Esophagus muscularis mucosa (tissue), 4 donors: Measurements from ENCODE around the gene UBL4B.

Experiments
- CTCF ChIP-seq, 3 experiments: fragments of 200-600 bp in 2 of 3; fragments of 450-650 bp in 1 of 3; sonication (generic) in 2 of 3; IDR thresholded peaks; one replicate each; pipeline ENCODE4 v1.5.1; 2017 to 2019; ENCODE audit warnings: antibody characterized with exemption in 3 of 3, mild to moderate bottlenecking in 2 of 3, moderate library complexity in 1 of 3
- EP300 ChIP-seq: sonication (generic); formaldehyde crosslinking; IDR thresholded peaks from one replicate; pipeline ENCODE4 v1.6.1; 2017; ENCODE audit warnings: antibody characterized with exemption
- POLR2A ChIP-seq: fragments of 450-650 bp; IDR thresholded peaks from one replicate; pipeline ENCODE4 v1.6.1; 2017; ENCODE audit warnings: antibody characterized with exemption, moderate library complexity, mild to moderate bottlenecking, low read depth
- POLR2AphosphoS5 ChIP-seq, 2 donors: sonication (generic); formaldehyde crosslinking; IDR thresholded peaks; one replicate each; pipeline ENCODE4 v1.6.1; 2017; ENCODE audit warnings: antibody characterized with exemption in 2 of 2

DNA sequence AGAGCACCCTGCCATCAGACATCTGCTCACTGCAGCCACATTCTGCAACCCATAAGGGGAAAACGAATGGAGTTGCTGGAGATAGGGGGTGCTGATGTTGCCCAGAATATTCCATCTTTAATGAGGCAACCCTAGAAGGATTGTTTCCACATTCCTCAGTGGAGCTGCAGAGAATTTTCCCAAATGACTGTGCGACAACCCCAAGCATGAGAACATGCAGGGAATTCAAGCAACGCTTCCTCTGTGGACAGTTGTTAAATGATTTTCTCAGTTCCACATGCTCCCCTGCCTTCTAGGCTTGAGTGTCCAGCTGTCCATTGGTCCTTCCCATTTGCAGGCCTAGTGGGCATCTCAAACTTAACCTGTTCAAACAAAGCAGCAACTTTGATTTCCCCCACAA, 20.5 kb upstream of the UBL4B start:
- TF ChIP-seq POLR2A: no peak
- TF ChIP-seq CTCF (IDR thresholded peaks at IDR 0.05): no peak
- TF ChIP-seq POLR2AphosphoS5 (IDR thresholded peaks at IDR 0.05): no peak
- TF ChIP-seq EP300: no peak
